ENCODE results near the gene AFP.

Gene AFP

DNA sequence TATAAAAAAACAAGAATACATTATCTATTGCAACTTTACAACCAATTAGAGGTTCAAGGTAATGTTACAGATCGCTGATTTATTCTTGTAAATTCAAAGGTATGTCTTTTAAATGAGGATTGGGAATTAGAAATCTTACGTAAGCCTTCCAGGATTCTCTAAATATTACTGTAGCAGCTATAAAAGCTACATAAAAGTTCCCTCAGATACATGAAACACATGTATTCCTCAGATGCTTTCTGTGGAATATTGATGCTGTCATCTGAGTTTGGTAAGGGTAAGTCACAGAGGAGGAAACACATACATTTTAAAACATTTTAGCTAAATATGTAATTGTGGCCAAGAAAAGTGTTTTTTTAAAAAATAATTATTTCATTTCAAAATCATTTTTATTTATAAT is 3.4 kb downstream of the AFP start:
- no peak for DNase-seq

DNA sequence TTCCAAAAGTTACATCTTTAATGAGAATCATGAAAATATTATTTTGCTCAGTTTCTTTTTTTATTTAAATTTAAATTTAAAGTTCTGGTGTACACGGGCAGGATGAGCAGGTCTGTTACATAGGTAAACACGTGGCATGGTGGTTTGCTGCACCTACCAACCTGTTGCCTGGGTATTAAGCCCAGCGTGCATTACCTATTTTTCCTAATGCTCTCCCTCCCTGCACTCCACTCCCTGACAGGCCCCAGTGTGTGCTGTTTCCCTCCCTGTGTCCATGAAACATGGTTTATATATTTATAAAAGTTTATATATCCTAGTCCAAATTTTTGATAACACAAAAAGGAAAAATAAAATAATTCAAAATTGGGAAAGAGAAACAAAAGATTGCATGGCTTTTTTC is 4.0 kb downstream of the AFP start:
- no peak for DNase-seq

DNA sequence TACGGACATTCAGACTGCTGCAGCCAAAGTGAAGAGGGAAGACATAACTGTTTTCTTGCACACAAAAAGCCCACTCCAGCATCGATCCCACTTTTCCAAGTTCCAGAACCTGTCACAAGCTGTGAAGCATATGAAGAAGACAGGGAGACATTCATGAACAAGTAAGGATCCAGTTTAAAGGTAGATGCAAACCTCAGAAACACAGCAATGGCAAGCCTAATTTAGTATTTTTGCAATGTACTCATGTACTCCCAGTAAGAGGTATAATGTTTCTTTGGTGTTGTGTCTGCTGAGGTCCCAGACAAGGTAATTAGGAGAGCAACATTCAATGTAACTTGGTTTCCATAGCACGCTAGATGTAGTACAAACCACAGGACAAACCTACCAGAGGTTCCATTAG is 4.6 kb downstream of the AFP start:
- DNase-seq: no peak

DNA sequence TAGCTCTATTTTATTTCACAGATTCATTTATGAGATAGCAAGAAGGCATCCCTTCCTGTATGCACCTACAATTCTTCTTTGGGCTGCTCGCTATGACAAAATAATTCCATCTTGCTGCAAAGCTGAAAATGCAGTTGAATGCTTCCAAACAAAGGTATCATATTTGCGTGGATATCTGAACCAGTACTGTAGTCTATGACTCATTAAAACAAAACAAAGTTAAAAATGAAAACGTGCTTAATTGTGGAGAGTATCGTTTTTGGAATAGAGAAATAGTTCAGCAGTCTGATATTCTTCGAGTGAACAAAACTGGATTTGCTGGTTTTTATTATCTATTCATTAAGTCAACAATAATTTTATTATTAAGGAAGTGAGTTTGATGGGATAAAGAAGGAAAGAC is 6.3 kb downstream of the AFP start:
- no peak for DNase-seq

DNA sequence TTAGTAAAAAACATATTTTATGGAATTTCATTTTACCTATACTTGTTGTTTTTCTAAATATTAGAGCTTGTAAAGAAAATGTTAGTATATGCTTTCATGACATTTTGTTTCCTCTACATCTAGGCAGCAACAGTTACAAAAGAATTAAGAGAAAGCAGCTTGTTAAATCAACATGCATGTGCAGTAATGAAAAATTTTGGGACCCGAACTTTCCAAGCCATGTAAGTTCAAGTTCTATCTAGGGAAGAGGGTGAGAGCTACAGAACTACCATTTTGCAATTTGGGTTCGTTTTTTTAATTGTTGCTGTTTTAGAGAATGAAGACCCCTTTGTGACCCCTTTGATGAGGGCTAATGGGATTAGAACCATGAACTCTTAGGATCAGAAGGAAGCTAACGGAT is 7.2 kb downstream of the AFP start:
- DNase-seq: no peak

DNA sequence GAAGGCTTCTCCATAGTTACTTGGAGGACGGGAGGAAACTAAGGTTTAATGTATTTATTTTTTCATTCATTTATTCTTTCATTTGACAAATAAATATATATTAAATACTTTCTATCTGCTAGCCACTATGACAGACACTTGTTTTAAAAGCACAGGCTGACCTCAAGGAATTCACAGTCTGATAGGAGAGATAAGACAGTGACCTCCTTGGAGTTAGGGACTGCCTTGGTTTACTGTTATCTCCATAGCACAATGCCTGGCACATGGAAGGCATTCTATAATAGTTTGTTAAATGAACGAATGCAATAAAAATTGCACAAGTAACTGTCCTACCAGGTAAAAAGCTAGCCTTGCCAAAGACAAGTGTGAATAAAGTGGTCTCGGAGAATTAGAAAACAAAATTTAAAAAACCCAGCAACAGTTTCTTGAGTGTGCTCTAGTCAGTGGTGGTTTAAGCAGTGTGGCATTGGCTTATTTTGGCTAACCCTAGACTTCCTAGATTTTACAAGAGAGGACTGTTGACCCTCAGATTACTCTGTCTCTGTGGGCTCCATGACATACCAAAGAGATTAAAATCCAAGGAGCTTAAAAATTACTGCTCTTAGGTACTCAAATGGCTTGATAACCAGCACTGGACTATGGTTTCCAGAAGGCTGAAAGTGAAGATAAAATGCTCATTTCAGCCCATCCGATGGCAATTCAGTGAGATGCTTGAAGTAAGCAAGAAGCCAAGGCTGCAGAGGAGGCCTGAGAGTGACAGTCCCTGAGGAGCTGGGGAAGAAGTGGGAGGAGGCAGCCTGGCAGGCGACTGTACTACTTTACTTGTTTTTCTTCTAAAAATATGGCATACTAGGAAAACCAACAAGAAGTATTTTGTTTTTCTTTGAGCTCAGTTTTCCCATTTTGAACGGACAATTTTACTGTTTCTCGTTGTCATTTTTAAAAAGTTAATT is 9.6 kb downstream of the AFP start:
- no peak for DNase-seq

DNA sequence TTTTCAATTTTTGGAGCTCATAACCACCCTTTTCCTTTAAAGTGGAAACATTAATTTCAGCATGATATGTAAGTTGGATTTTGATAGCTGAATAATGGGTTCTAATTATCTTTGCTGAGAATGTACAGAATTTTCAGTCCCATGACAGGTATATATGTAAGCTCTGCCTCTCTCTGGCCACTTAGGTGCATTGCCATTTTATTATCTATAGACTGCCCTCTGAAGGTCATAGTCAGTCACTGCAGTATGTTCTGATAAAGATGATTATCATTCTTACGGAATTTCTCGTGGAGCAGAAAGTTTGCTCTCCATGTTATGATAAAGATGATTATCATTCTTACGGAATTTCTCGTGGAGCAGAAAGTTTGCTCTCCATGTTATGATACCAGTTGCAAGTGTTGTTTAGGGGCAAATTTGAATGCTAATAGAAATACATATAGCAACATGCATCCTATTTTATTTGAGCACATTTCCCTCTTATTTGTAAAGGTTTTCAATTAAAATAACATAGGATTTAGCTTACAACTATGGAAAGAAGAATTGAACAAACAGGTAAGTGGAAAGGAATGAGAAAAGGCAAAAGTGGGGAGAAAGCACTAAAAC is 10.4 kb downstream of the AFP start:
- DNase-seq: no peak

DNA sequence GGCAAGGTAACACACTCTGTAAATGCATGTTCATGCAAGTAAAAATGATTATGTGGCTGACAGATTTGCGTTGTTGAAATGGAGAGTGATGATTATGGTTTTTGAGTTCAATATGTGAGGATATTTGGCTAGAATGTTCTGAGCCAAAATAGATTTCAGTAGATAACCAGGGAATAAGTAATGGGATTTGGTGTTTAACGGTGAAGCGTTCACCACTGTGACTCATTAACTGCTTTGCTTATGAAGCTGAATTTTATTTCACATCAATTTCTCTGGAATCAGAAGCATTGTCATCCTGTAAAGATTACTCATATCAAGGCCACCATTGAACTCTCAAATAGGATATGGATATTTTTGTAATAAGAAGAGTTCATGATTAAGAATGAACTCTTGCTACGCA is 11.7 kb downstream of the AFP start:
- DNase-seq: no peak

DNA sequence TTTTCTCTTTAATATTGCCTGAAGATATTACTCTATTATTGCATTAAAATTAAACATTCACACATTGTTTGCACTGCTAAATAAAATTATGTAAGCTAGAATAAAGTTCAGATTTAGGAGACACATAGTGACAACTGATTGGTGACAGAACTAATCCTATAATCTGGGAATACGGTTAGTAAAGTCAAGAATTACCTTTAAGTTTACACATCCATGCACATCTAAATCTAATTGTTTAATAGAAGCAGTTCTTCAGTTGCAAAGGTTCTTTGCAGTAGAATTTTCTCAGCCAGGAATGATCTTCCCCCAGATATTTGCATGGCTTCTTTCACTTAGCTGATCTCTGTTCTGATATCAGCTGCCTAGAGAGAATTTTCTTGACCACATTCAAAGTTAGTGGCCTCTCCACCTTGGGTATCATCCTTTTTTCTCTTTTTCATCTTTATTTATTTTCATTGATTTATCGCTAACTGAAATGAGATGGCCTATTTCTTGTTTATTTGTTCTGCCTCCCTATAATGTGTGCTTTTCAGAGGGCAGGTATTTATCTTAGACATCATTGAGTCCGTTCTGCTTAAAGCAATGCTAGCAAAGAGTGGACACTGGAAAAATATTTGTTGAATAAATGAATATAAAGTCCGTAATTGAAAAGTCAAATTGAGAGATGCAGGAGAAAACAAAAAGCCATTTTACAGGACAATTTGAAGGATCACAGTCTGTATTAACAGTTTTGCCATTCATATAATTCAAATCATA is 12.6 kb downstream of the AFP start:
- DNase-seq: no peak

DNA sequence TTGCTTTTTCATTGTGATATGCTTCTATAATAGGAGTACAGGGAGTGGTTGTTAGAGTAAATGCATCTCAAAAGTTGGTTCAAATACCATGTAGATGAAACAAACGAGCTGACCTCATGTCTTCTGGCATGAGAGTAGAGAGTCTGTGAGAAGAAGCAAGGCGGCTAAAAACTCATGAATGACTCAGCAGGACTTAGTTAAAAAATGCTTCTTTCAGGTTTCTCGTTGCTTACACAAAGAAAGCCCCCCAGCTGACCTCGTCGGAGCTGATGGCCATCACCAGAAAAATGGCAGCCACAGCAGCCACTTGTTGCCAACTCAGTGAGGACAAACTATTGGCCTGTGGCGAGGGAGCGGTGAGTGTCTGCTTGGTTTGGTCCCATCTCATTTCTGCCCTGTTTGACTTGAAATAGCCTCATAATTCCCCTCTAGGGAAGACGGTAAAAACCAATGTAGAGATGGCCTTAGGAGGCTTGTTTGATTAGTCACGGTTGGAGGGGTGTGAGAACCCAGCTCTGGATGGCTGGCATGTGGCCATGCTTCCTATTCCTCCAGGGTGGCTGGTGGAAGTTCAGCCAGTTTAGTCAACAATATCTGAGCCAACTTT is 14.5 kb downstream of the AFP start:
- no peak for DNase-seq

DNA sequence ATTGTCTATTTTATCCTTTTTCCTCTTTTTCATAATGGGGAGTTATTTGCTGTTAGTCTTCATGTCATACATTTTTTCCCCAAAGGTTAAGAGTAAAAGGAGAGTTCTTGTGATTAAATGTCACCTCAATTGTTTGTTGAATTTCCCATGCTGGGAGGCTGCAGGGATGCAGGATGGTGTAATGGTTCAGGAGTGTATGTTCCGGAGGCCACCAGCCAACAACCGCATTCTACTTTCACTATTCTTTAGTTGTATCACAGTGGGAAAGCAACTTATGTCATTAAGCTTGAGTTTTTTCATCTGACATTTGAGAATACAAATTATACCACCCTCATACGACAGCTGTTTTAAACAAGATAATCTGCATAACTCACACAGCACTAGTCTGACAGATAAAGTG is 15.4 kb downstream of the AFP start:
- DNase-seq: no peak

DNA sequence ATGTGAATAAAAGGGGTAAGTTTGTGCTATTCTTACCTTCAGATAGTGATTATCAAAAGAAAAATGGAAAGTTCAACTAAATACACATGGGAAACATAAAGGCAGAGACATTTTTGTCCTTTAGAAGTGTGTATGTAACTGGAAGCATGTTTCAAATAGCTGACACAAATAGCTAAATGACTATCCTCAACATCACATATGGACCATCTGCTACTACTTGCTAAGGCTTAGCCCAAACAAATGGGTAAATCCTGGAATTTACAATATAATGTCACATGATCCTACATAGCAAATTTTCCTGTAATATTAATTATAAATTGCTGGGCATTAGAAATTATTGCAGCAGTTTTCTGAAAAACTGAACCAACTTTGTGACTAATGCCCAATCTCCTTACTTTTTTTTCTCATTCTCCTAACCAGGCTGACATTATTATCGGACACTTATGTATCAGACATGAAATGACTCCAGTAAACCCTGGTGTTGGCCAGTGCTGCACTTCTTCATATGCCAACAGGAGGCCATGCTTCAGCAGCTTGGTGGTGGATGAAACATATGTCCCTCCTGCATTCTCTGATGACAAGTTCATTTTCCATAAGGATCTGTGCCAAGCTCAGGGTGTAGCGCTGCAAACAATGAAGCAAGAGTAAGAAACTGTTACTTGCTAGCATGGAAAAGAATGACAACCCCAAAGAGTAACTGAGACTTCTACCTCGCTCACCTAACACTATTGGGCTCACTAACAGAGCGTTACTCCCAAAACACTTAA is 16.1 kb downstream of the AFP start:
- no peak for DNase-seq

DNA sequence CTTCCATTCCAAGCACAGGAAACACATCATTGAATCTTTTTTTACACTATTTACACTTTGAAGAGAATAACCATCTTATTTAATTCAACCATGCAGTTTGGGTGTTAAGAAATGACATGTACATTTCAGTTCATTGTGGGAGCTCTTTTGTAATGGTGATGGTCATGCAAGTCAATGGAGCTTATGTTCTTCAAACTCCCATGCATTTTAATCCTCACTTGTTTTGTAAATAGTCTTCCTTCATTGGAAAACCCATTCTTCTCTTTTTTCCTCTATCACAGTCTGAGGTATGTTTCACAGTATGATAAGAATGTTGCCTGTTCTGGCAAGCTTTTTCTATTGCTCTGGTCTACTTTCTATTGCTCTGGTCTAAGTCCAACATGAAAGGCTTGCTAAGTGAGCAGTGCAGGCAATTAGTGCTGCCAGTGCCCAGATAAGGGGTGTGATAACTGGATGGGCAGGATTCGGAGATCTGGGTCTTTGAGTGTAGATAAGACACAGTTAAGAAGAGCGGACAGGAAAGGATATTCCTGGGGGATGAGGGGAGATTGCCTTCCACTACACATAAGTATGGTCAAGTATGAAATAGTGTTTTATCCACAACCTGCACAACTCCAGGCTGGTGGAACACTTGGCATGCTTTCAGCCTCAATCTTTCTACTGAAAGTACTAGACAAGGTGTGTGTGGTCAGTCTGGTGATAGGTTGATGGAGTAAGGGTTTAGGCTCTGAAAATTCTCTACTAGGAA is 17.1 kb downstream of the AFP start:
- no peak for DNase-seq

DNA sequence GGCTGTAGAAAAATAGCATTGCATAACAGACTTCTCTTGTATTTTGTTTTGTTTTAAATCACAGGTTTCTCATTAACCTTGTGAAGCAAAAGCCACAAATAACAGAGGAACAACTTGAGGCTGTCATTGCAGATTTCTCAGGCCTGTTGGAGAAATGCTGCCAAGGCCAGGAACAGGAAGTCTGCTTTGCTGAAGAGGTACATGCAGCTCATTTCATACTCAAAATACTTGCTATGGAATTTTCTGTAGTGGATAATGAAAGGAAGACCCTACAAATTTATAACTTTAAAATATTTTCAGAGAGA is 17.6 kb downstream of the AFP start:
- no peak for DNase-seq

DNA sequence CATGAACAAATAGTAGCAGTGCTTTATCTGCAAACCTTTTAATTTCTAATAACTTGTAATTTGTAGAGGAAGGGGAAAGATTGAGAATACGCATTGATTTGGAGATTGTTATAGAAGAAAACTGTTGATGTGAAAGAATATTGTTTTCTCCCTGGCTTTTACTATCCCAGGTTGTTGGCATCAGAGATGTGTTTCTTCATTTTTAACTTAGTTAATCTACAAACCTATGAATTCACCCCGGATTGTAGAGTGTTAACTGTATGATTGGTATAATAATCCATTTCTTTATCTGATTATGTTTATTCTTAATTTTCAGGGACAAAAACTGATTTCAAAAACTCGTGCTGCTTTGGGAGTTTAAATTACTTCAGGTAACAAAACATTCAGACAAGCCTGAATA is 18.9 kb downstream of the AFP start:
- DNase-seq: no peak

DNA sequence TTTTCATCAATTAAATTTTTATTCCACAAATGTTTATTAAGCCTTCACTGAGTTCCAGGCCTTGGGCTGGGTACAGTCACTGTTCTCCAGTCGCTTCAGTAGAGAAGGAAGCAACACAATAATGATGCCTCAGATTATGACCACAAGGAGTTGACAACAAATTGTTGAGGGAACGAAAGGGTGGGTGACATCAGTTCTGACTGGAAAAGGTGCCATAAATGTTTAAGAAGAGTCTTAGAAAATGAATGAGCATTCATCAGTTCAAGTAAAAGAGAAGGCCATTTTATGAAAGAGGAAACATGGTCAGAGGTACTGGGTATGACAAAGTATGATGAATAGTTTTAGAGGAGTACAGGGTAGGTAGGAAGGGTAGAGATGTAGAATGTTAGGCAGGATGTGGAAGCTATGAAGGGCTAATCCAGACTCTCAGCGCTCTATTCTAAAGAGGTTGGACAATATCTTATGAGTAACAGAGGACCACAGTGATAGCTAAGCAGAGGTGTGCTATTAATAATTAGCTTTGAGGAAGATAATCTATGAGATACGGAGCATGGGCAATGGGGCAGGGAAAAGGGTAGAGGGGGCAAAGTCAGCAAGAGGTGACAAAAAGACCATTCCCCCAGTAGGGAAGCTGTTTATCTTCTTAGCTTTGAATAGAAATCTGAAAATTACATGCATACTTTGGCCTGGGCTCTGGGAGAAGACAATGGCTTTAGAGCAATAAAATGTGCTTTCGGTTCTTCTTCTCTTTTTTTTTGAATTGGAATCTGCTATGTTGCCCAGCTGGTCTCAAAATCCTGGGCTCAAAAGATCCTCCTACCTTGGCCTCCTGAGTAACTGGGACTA is 20.4 kb downstream of the AFP start:
- DNase-seq: no peak

DNA sequence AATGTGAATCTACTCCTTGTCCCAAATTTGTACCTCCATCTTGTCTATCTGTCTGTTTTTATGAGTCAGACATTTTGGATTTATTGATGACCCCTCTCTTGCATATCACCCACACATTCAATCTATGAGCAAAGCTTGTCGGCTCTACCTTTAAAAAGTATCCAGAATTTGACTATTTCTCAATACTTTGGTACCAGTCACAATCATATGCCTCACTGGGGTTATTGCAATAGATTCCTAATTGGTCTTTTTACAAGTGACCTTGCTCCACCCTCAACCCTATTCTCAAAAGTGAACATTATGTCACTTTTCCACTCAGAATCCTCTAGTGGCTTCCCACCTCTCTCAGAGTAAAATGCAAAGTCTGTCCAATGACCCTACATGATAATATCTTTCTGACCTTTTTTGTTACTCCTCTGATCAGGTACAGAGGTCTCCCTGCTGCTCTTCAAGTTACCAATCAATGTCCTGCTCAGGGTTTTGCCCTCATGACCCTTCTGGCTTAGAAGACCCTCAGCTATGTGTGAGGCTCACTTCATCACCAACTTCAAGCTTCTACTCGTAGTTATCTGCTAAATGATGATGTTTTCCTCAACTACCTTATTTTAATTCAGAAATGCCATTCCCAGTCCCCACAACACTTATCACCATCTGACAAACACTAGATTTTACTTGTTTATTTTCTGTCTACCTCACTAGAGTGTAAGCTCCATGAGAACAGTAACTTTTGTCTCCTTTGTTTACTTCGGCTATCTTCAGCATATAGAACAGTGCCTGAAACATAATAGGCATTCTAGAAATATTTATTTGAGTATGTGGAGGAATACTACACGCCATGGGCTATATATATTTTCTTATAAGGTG is 22.4 kb downstream of the AFP start:
- no peak for DNase-seq

DNA sequence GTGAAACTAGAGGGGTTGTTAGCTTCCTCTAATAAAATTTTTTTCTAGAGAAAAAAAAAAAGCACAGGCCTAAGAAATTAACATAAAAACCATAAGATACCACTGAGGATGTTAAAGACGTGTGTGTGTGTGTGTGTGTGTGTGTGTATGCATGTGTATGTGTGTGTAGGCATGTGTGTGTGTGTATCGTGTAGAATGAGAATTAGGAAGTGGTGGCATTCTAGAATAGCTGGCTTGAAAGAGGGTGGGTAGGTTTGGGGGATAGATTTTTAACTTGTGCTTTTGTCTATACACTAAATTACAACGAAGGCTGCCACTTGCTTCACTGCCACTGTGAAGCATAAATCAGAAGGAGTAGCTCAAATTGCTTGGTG is 23.0 kb downstream of the AFP start:
- no peak for DNase-seq

DNA sequence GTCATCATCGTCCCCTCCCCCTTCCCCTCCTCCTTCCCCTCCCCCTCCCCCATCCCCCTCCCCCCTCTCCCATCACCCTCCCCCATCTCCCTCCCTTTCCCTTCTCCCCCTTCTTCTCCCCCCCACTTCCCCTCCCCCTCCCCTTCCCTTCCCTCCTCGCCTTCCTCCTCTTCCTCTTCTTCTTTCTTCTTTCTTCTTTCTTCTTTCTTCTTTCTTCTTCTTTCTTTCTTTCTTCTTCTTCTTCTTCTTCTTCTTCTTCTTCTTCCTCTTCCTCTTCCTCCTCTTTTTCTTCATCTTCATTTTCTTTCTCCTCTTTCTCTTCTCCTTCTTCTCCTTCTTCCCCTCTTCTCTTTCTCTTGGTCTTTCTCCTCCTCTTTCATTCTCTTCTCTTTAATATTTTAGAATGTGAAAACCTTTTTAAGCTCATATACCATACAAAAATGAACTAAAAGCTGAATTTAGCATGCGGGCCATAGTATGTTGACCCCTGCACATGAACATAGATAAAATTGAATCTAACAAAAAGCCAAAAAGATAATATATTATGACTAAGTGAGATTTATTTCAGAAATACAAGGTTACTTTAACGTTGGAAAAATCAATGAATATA is 25.0 kb downstream of the AFP start:
- no peak for DNase-seq

DNA sequence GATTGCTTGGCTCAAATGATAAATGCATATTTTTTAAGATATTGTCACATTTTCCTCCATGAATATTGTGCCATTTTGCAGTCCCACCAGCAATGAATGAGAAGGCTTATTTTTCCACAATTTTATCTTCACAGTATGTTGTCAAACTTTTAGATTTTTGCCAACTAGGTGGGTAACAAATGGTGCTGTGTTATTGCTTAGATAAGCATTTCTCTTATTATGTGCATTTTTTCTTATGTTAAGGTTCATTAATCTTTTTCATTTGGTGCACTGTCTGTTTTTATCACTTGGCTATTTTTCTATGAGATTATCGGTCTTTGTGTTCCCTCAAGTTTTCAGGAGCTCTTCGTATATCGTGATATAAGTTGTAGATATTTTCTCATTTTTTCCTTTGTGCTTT is 32.1 kb downstream of the AFP start:
- no peak for DNase-seq

Data from stimulated activated naive CD4-positive, alpha-beta T cell treated with Interleukin-2 at 50 U/mL for 16 hours (primary cell).